H1 (cell line): ENCODE measurements around the gene CASD1. TPM values are rescaled to one million over a fixed set of nuclear protein-coding genes. Genes with fewer than 3 reads are reported as not detected.
A peak's percentile ranks its signal among the peaks of the same experiment; 100 is the strongest.

ENCODE experiments used
- ASH2L ChIP-seq: fragments of 200-600, 300-600 bp; sonication (generic); IDR thresholded peaks from one replicate; pipeline ENCODE4 v1.7.1; 2017; ENCODE audit warnings: low read length
- BACH1 ChIP-seq: IDR thresholded peaks from 2 replicates; pipeline ENCODE4 v1.6.1; 2012; ENCODE audit warnings: low read length, improper control_type of control experiment
- CBX5 ChIP-seq: fragments of 300-800, 300-1000 bp; sonication (generic); IDR thresholded peaks from 2 replicates; pipeline ENCODE4 v1.7.1; 2016; ENCODE audit warnings: antibody characterized with exemption, low read length, low read depth
- CEBPB ChIP-seq: IDR thresholded peaks from 2 replicates; pipeline ENCODE4 v1.6.1; 2012; ENCODE audit warnings: low read depth, low read length
- CHD2 ChIP-seq: IDR thresholded peaks from 2 replicates; pipeline ENCODE4 v1.6.1; 2012; ENCODE audit warnings: low read length, improper control_type of control experiment
- CTBP2 ChIP-seq: IDR thresholded peaks from 2 replicates; pipeline ENCODE4 v1.7.0; 2011; ENCODE audit warnings: borderline replicate concordance, mild to moderate bottlenecking, moderate library complexity, mixed read lengths, low read length; ENCODE audit not compliant: insufficient read depth, insufficient read length
- EZH2 ChIP-seq: fragments of 200-600 bp; sonication (generic); IDR thresholded peaks from 2 replicates; pipeline ENCODE4 v1.7.1; 2012; ENCODE audit warnings: low read depth, mild to moderate bottlenecking, moderate library complexity, low read length, inconsistent platforms; ENCODE audit not compliant: severe bottlenecking
- KDM1A ChIP-seq: fragments of 200-600, 300-600 bp; sonication (generic); IDR thresholded peaks from 2 replicates; pipeline ENCODE4 v1.7.1; 2016; ENCODE audit warnings: mild to moderate bottlenecking, low read length, borderline replicate concordance
- KDM5A ChIP-seq: fragments of 200-600 bp; IDR thresholded peaks from 2 replicates; pipeline ENCODE4 v1.7.1; 2012; ENCODE audit warnings: mild to moderate bottlenecking, low read length, inconsistent platforms, mixed read lengths
- NRF1 ChIP-seq: IDR thresholded peaks from 2 replicates; pipeline ENCODE4 v1.6.1; 2011; ENCODE audit warnings: mild to moderate bottlenecking, low read depth, low read length, improper control_type of control experiment
- POLR2AphosphoS5 ChIP-seq: IDR thresholded peaks from 2 replicates; pipeline ENCODE4 v1.6.1; 2011; ENCODE audit warnings: low read depth, low read length
- RNF2 ChIP-seq: fragments of 200-900, 300-1000 bp; sonication (generic); IDR thresholded peaks from 2 replicates; pipeline ENCODE4 v1.7.1; 2016; ENCODE audit warnings: borderline replicate concordance, low read depth, mild to moderate bottlenecking, antibody characterized with exemption, low read length; ENCODE audit not compliant: poor library complexity, severe bottlenecking; ENCODE audit errors: missing control alignments
- SUZ12 ChIP-seq: fragments of 200-600 bp; sonication (generic); IDR thresholded peaks from 2 replicates; pipeline ENCODE4 v1.6.1; 2012; ENCODE audit warnings: mild to moderate bottlenecking, inconsistent platforms, low read length, moderate library complexity, mixed read lengths
- TAF1 ChIP-seq: IDR thresholded peaks from 2 replicates; pipeline ENCODE4 v1.6.1; 2011; ENCODE audit warnings: mild to moderate bottlenecking, low read depth, low read length
- TAF7 ChIP-seq: optimal IDR thresholded peaks from 2 replicates; pipeline ENCODE3; 2011; ENCODE audit warnings: low read depth, mild to moderate bottlenecking, inconsistent platforms, low read length, moderate library complexity, borderline replicate concordance
- TBP ChIP-seq: IDR thresholded peaks from 2 replicates; pipeline ENCODE4 v1.6.1; 2011; ENCODE audit warnings: low read depth, low read length, improper control_type of control experiment
- TEAD4 ChIP-seq: IDR thresholded peaks from 2 replicates; pipeline ENCODE4 v1.6.1; 2012; ENCODE audit warnings: low read depth, low read length, inconsistent platforms, mixed read lengths
- ZNF274 ChIP-seq: IDR thresholded peaks from 2 replicates; pipeline ENCODE4 v1.7.0; 2012; ENCODE audit warnings: low read length, borderline replicate concordance; ENCODE audit errors: extremely low read depth
- polyA plus RNA-seq, 7 experiments: library from polyadenylated mRNA; depleted of rRNA in 3 of 7; stranded (reverse) in 5 of 7; unstranded in 2 of 7; fragments of >200 nt in 5 of 7; fragments of 200-250 nt in 2 of 7; gene quantifications; 1 replicate in 5 of 7; 2 replicates in 1 of 7; 4 replicates in 1 of 7; pipeline versions ENCODE4 v1.2.1 to v1.2.3, GENCODE V29; 2011 to 2013; ENCODE audit warnings: missing spikeins in 2 of 7, mixed read lengths in 2 of 7
- total RNA-seq: library from RNA; stranded (reverse); fragmentation: NEBNext Ultra II Directional; extraction: Animal tissue kit (Norgen Biotek cat#: 25700); gene quantifications from 2 replicates; pipeline ENCODE4 v1.2.1, GENCODE V29; 2021
- TF ChIP-seq, protein P1 (sequence below): IDR thresholded peaks from 2 replicates; pipeline ENCODE4 v1.6.1; 2012; ENCODE audit warnings: low read length, inconsistent platforms
- TF ChIP-seq, protein P2 (sequence below): IDR thresholded peaks from 2 replicates; pipeline ENCODE4 v1.6.1; 2011; ENCODE audit warnings: low read depth, mild to moderate bottlenecking, low read length; ENCODE audit not compliant: insufficient read depth

Gene CASD1
- total and polyA plus RNA-seq, 2 of the 8 experiments (the other 6 are each of a cell fraction or from before 2014, with no cell fraction given) = 14.2 to 18.8 TPM

GRCh38 chr7:94509264-94509886, at the start of gene CASD1 (continued):
- TF ChIP-seq ASH2L (peak; percentile 31), KDM1A (no peak), TEAD4 (no peak), CHD2 (no peak), CBX5 (no peak), ZNF274 (no peak), TAF7 (no peak), EZH2 (no peak), BACH1 (no peak), CEBPB (no peak), CTBP2 (no peak), TAF1 (peak; percentile 79; the same call in 1 of the 2 replicates), TBP (no peak; the same call in 1 of the 2 replicates), KDM5A (no peak), NRF1 (no peak), POLR2AphosphoS5 (peak; percentile 43; the same call in 1 of the 2 replicates), RNF2 (no peak), SUZ12 (no peak)
- TF ChIP-seq, protein P1, sequence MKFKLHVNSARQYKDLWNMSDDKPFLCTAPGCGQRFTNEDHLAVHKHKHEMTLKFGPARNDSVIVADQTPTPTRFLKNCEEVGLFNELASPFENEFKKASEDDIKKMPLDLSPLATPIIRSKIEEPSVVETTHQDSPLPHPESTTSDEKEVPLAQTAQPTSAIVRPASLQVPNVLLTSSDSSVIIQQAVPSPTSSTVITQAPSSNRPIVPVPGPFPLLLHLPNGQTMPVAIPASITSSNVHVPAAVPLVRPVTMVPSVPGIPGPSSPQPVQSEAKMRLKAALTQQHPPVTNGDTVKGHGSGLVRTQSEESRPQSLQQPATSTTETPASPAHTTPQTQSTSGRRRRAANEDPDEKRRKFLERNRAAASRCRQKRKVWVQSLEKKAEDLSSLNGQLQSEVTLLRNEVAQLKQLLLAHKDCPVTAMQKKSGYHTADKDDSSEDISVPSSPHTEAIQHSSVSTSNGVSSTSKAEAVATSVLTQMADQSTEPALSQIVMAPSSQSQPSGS = no peak
- TF ChIP-seq, protein P2, sequence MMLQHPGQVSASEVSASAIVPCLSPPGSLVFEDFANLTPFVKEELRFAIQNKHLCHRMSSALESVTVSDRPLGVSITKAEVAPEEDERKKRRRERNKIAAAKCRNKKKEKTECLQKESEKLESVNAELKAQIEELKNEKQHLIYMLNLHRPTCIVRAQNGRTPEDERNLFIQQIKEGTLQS = no peak
